GM21528 (cell line): ENCODE results near the gene CACNB2.

Experiments
- ATAC-seq: cut with Tn5 transposase; IDR thresholded peaks from one replicate; pipeline ENCODE4 v1.9.1; 2021; ENCODE audit warnings: mild to moderate bottlenecking, moderate library complexity; ENCODE audit not compliant: unreplicated experiment, low FRiP score

CACNB2 gene

DNA sequence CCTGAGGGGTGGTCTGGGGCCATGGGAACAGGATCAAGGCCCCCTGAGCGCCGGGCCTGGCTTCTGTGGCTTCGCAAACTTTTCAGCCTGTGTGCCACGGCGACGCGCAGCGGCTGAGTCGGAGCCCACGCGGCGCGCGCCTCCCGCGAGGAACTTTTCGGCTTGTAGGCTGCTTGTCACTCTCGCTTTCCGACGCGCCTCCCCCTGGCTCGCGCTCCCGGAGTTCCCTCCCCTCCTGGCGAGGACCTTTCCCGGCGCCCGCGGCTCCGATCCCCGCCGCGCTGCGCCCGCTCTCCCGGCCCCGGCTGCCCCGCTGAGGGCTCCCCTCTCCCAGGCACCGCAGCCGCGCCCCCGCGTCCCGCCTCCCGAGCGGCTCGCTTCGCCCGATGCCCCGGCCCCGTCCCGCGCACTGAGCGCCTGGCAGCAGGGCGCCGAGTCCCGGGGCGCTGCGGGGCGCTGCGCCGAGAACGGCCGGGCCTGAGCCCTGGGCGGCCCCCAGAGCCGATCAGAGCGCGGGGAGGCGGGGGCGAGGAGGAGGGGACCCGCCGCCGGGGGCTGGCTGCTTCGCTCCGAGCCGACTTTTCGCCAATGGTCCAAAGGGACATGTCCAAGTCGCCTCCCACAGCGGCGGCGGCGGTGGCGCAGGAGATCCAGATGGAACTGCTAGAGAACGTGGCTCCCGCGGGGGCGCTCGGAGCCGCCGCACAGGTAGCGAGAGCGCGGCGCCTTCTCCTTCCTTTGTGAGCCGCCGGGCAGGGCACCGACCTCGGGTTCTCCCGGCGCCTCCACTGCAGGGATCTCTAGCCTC, at the start of gene CACNB2:
CACNB2 (plus strand) TSS at position 276 of the 808 bp plus-strand sequence.
- no peak for ATAC-seq

DNA sequence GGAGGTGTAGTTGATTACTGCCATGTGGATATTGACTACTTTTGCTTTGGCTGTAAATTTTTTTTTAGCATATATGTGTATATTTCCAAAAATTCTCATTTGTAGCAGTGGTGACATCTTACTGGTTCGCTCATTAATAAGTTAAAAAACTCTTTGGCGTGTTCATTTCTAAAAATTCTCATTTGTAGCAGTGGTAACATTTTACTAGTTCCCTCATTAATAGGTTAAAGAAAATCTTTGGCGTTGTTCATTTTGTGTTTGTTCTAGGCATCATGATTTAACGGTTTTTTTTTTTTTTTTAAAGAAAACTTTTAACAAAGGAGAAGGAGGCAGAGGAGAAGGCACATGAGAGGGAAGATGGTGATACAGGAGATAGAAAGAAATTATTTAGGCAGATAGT, 45.9 kb upstream of the CACNB2 start:
- no peak for ATAC-seq

- no peak for ATAC-seq
Measured at GRCh38 chr10:18094793-18095192, 45.4 kb upstream of the CACNB2 start.

DNA sequence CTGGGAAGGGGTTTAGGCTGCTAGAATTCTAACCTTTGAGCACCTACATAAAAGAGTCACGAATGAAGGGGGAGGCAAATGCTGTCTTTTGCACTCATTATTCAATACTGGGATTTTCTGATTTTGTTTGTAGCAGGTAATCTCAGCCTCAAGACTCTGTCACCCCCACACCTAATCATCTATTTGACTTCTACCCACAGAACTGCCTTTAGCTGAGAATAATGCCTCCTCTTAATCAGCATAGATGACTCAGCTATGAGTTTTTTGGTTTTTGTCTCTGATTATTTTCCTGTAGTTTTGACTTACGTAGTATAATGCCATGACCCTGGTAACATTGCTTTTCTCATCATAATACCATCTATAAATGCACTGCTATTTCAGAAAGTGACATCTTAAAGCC, 42.7 kb upstream of the CACNB2 start:
- ATAC-seq: no peak

GRCh38 chr10:18098201-18098600, 42.0 kb upstream of the CACNB2 start:
- no peak for ATAC-seq

- no peak for ATAC-seq
Measured at GRCh38 chr10:18099415-18099814, 40.8 kb upstream of the CACNB2 start.

GRCh38 chr10:18100669-18101068, 39.6 kb upstream of the CACNB2 start:
- ATAC-seq: no peak

DNA sequence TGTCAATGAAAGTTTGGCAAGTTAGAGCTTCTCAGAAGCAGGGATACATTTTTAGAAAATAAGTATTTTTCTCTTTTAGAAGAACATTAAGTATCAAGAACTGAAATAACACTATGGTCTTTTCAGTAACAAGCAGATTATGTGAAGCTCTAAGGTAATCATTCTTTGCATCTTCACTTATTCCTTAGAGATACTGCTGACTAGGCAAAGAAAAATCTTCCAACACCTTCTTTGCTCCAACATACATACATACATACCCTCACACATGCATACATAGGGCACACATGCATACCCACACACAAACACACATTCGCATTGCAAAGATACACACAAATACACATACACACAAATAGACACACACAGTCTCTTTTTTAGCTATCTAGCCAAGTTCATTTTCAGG, 37.8 kb upstream of the CACNB2 start:
- ATAC-seq: no peak

DNA sequence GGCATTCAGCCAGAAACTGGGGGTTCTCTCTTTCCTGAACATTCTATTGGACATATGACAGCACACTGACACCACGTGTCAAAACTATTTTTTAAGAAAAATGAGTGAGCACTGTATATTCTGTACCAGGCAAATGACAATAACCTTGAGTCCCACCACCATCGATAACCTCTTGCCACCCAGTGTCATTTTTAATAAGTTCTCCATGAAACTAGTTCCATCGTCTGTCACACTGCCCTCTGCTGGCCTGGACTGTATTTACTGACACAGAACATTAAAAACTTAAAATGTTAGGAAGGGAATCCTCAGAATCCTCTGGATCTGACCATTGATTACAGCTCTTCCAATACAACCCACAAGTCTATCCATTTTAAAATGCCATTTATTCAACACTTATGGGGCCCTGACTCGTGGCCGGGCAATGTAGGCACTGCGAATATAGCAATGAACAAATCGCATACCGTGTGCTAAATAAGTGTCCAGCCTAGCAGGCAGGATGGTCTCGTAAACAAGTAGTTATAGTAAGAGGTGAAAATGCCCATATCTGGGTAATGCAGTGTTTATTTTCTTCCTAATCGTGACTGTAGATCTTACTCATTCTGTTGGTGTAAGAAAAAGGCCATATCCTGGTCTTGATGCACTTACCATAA, 35.9 kb upstream of the CACNB2 start:
- ATAC-seq: no peak

DNA sequence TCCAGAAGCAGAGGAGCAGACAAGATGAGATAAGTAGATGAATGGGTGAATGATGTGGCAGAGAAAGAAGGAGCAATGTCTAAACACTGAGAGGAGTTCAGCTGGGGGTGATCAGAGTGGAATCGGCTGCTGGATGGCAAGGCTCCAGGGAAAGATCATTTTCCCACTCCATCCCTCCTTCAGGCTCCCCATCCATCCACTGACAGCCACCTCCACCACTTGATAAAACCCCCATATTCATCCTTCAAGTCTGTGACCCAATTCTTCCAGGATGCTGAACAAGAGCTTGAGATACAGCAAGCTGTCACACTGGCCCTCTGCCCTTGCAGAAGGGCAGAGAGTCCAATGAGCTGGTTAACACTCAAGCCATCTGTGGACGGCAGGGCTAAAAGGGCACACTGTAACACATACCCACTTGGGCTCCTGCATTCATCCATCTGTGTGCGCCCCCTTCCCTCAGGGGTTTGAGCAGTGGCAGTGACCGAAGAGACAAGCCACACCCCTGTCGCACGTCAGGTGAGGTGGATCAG, 30.8 kb upstream of the CACNB2 start:
- ATAC-seq: no peak

DNA sequence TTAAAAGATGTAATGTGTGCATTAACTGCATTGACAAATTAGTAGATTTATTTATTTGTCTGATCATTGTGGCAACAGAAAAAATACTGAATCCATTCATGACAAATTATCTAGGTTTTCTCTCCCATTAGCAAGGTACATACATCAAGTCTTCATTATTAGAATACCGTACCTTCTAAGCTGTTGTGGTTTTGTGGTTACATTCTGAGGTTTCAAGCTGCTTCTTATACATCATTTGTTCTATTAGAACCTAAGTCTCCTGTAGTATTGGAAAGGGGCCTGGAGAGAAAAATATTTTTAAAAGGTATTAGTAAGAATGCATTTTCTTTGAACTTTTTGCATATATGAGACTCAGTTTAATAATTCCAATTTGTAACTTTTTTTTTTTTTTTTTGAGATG, 26.3 kb upstream of the CACNB2 start:
- ATAC-seq: no peak

DNA sequence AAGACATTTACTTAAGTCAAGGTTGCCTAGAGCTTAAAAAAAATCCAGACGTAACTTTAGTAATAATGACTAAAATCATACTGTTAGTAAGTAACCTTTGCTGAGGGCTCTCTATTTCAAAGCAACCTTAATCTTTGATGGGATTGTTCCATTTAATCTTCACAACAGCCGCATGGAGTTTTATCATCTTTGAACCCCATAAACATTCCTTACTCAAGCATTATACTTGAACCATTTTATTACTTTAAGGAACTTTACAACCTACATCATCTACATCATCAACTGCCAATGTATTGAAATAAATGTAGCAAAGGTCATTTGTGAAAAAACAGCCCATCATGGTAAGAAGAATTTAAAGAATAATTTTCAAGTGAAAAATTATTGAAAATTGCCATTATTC, 22.9 kb upstream of the CACNB2 start:
- no peak for ATAC-seq

DNA sequence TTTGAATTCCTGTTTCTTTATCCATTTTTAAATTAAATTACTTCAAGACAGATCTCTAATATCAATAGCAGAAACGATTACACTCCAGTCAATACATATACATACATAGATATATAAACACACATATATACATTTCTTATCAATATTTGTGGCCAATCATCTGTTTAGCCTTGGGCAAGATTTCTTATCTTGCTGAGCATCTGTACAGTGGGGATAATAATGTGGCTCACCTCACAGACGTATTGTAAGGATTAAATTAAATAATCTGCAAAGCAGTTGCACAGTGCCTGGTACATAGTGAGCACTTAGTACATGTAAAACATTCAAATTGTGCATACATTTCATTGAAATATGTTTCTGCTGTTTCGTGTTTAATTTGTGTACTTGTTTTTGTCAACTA, 17.5 kb upstream of the CACNB2 start:
- no peak for ATAC-seq

DNA sequence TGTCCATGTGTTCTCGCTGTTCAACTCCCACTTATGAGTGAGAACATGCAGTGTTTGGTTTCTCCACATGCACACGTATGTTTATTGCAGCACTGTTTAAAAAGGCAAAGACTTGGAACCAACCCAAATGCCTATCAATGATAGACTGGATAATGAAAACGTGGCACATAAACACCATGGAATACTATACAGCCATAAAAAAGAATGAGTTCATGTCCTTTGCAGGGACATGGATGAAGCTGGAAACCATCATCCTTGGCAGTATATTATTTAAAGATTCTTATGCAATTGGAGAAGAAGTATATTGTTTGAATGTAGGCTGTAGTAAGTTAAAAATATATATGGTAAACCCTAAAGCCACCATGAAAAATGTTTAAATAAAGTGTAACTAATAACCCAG, 7.2 kb upstream of the CACNB2 start:
- no peak for ATAC-seq

DNA sequence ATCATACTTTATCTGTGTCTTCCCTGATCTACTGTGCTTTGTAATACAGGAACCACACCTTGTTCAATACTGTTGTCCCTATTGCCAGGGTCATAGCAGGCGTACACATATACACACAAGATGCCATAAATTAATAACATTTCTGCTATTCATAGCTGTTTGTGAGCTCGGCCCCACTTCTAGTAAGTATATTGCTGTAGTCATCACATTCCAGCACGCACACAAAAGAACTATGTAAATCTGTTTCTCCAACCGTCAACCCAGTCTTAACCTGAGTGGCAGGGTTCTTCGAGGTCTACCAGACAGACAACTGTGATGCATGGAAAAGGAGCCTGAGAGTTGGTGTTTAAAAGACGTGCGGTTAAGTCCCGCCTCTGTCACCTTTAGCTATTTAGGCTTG, 5.7 kb upstream of the CACNB2 start:
- ATAC-seq: no peak

- ATAC-seq: no peak
Measured at GRCh38 chr10:18134921-18135320, 5.3 kb upstream of the CACNB2 start.

DNA sequence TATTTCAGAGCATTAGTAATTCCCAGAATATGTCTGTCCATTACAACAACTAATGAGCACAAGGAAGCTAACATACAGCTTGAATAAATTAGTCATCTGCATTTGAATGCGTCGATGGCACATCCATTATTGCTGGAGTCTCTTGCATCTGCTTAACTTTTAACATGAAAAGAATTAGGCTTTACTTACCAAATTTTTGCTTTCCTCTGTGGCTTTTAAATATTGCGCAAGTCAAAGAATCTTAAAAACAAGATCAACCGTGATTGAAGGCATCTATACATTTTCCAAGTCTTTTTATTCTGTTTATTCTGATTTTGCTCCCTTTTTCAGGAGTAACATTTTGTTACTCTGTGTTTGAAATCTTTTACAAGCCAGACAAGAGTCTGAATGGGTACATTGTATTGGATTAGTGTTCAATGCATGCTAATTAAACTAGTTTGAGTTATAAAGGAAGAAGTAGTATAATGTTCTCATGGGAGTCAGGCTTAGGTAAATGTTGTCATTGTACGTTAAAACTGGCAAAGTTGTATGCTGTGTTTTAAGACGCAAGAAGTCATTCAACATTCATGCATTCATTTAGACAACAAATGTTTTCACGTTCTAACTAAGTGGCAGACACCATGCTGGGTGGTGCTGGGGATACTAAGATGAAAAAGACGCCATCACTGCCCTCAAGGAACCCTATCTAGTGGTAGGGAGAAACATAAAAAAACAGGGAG, 4.0 kb upstream of the CACNB2 start:
- no peak for ATAC-seq

DNA sequence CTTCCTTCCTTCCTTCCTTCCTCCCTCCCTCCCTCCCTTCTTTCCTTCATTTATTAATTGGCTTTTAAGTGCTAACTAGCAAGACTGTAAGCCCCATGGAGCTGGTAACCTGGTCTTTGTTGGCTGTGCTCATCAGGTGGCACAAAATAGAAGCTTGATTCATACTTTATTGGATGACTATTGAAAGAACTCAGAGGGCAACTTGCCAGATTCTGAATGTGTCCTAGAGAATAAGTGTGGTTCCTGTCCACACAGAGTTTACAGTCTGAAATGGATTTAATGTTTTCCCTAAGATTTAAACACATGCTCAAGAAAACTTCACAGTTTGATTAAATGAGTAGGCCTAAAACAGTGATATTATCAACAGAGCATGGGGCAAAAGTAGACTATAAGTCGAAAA, 3.1 kb upstream of the CACNB2 start:
- no peak for ATAC-seq

DNA sequence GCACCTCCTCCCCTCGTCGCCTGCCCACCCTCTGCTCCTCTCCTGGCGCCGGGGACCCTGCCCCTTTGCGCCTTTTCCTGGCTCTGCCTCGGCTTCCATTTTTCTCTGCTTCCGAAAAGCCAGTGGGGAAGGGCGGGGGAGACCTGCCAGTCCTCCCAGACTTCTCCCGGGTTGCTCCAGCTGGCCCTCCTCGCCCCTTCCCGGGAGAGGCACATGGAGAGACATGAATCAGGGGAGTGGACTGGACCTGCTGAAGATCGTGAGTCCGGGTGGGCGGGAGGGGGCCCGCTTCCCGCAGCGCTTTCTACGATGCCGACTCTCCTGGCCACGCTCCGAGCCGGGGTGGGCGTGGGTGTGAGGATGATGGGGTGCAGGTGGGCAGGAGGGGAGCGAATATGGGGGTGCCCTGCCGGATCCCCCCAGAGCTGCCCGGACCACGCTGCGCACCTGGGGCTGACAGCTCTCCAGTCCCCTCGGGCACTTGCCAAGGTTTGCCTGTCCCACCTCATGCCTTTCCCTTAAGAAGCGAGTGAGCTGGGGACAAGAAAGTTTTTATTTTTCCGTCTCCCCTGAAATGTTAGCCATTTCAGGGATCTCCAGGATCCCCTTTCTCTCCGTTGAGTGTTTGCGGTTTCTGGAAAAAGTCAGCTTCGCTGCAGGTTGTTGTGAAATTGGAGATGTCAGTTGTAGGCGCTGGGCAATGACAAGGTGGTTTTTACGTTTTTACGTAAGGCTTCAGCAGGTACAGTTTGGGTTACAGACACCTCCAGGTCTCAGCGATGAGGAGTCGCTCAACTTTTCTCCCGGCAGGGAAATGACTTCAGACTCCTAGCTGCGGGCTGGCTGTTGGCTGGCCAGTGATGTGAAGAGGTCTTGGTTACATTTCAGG, 977 bp downstream of the CACNB2 start:
- ATAC-seq: no peak

GRCh38 chr10:18142151-18142550, 1.9 kb downstream of the CACNB2 start:
- ATAC-seq: no peak
